Mucosa of descending colon (tissue), 3 donors: ENCODE data around the gene SNTA1. TPM values are rescaled to one million over a fixed set of nuclear protein-coding genes. Genes with fewer than 3 reads are reported as not detected.
A peak's percentile ranks its signal among the peaks of the same experiment; 100 is the strongest.
"Not testable (repeated sequence)": the region's sequence is repeated elsewhere in the genome, so short reads cannot be mapped to it uniquely, and the experiment has no call there.

Experiments used
- ATAC-seq: fragments of 200-7000 bp; cut with Tn5 transposase; one replicate; pipeline ENCODE4 v1.9.1; 2020; ENCODE audit warnings: mild to moderate bottlenecking, moderate library complexity
- DNase-seq, 3 donors: peaks; one replicate each; pipeline ENCODE4 v3.0.0-alpha.2; 2020
- H3K36me3 ChIP-seq: fragments of 200-600 bp; one replicate; pipeline ENCODE4 v1.8.0; 2021; ENCODE audit warnings: low read depth, mild to moderate bottlenecking
- H3K4me1 ChIP-seq: fragments of 200-600 bp; one replicate; pipeline ENCODE4 v1.8.0; 2021; ENCODE audit warnings: low read depth, mild to moderate bottlenecking
- H3K4me3 ChIP-seq: fragments of 200-600 bp; one replicate; pipeline ENCODE4 v1.8.0; 2021; ENCODE audit warnings: mild to moderate bottlenecking
- H3K9me3 ChIP-seq: fragments of 200-600 bp; one replicate; pipeline ENCODE4 v1.8.0; 2021; ENCODE audit warnings: mild to moderate bottlenecking
- CTCF ChIP-seq: fragments of 200-600 bp; IDR thresholded peaks from one replicate; pipeline ENCODE4 v1.8.0; 2022; ENCODE audit warnings: antibody characterized with exemption, mild to moderate bottlenecking
- intact Hi-C, 2 donors: fragments of 100-400 bp; cut with DNase I in 1 of 2; cut with micrococcal nuclease in 1 of 2; formaldehyde crosslinking; loops; one replicate each; pipeline versions ENCODE4 v1.11.0 to v1.11.1; 2022; cut with DNase I, micrococcal nuclease
- total RNA-seq, 3 donors: library from RNA; stranded (reverse); fragmentation: NEBNext Ultra II Directional in 2 of 3; extraction: Animal tissue kit (Norgen Biotek cat#: 25700) in 2 of 3; gene quantifications; one replicate each; pipeline versions ENCODE4 v1.2.1 to v1.2.4, GENCODE V29; 2021 to 2023
- donor health status: DM: no; HTN: no; CAD: no; lungs with moderate emphysema.
- donor health status: DM: no; HTN: no; CAD: no.
- donor health status: DM: no; HTN: yes; CAD: no.

Gene SNTA1
- total RNA-seq, 3 donors from 2014 or later = 2.3 to 17.2 (median 5.0) TPM

- Histone ChIP-seq H3K9me3 (no peaks in the 10 kb centered on the region), H3K4me3 (no peak overlapping the region), H3K36me3 (no peaks in the 10 kb centered on the region), H3K4me1 (peaks cover 17% of the 10 kb centered on the region)
- no peak for ATAC-seq
- intact Hi-C loops = no loop called here
- no peak for DNase-seq
- no peak for TF ChIP-seq CTCF
Observed at GRCh38 chr20:33488201-33488600, 44.6 kb upstream of the SNTA1 start.

GRCh38 chr20:33483186-33483585, 39.6 kb upstream of the SNTA1 start:
- DNase-seq, intact Hi-C loops, H3K4me1 ChIP-seq, ATAC-seq, H3K4me3 ChIP-seq, H3K9me3 ChIP-seq, H3K36me3 ChIP-seq: not testable (repeated sequence)

- intact Hi-C loops = no loop called here
- H3K36me3 ChIP-seq = no peaks in the 10 kb centered on the region
- no peaks in the 10 kb centered on the region for H3K9me3 ChIP-seq
- DNase-seq (peak in 1 of 3 donors; percentile 51), ATAC-seq (peak; percentile 82)
- peaks cover 14% of the 10 kb centered on the region for H3K4me1 ChIP-seq
- H3K4me3 ChIP-seq = no peak overlapping the region
- TF ChIP-seq CTCF = no peak
Observed at GRCh38 chr20:33482581-33482980, 39.0 kb upstream of the SNTA1 start.

GRCh38 chr20:33481431-33481941, 37.9 kb upstream of the SNTA1 start:
- DNase-seq = peak in 1 of 3 donors; percentile 8
- H3K36me3 ChIP-seq = no peaks in the 10 kb centered on the region
- intact Hi-C loops = no loop called here
- H3K4me1 ChIP-seq = peaks cover 23% of the 10 kb centered on the region
- H3K9me3 ChIP-seq = no peaks in the 10 kb centered on the region
- ATAC-seq = no peak
- no peak overlapping the region for H3K4me3 ChIP-seq
- TF ChIP-seq CTCF = no peak

GRCh38 chr20:33480048-33480447, 36.5 kb upstream of the SNTA1 start:
- H3K4me3 ChIP-seq = no peak overlapping the region
- H3K9me3 ChIP-seq = no peaks in the 10 kb centered on the region
- DNase-seq (peak; percentile 45 to 54 (median 52)), ATAC-seq (no peak)
- H3K4me1 ChIP-seq = peaks cover 32% of the 10 kb centered on the region
- intact Hi-C loops = no loop called here
- TF ChIP-seq CTCF = no peak
- H3K36me3 ChIP-seq = no peaks in the 10 kb centered on the region

GRCh38 chr20:33477386-33478234, 34.0 kb upstream of the SNTA1 start:
- no peak for TF ChIP-seq CTCF
- Histone ChIP-seq H3K36me3 (no peaks in the 10 kb centered on the region), H3K4me3 (no peak overlapping the region), H3K4me1 (peaks cover 32% of the 10 kb centered on the region), H3K9me3 (no peaks in the 10 kb centered on the region)
- intact Hi-C loops = no loop called here
- DNase-seq (peak; percentile 69 to 86 (median 81)), ATAC-seq (peak; percentile 86)
